K562 (cell line): ENCODE data around the gene STYX. TPM values are rescaled to one million over a fixed set of nuclear protein-coding genes. Genes with fewer than 3 reads are reported as not detected.

Experiments used
- ADNP ChIP-seq: fragments of 200-800 bp; sonication (Bioruptor generic); IDR thresholded peaks from 2 replicates; pipeline ENCODE4 v1.6.1; 2016; ENCODE audit warnings: missing genetic modification characterization, missing compliant biosample characterization
- DIDO1 ChIP-seq: fragments of 450-650 bp; IDR thresholded peaks from 2 replicates; pipeline ENCODE4 v1.6.1; 2016; ENCODE audit warnings: low read depth, missing biosample characterization, missing genetic modification characterization
- MEF2A ChIP-seq: IDR thresholded peaks from 2 replicates; pipeline ENCODE4 v1.6.1; 2011; ENCODE audit warnings: low read depth, mild to moderate bottlenecking, low read length, moderate library complexity; ENCODE audit not compliant: control insufficient read depth
- PCBP2 ChIP-seq: fragments of 200-400 bp; formaldehyde crosslinking; IDR thresholded peaks from 2 replicates; pipeline ENCODE4 v1.6.1; 2018; ENCODE audit warnings: low read length, low read depth, mild to moderate bottlenecking, moderate library complexity; ENCODE audit not compliant: poor library complexity, severe bottlenecking
- PTBP1 ChIP-seq: fragments of 200-400 bp; formaldehyde crosslinking; IDR thresholded peaks from 2 replicates; pipeline ENCODE4 v1.6.1; 2017; ENCODE audit warnings: low read depth, low read length
- ZKSCAN8 ChIP-seq: fragments of 200-800 bp; sonication (Bioruptor generic); IDR thresholded peaks from 2 replicates; pipeline ENCODE4 v1.6.1; 2016; ENCODE audit warnings: missing genetic modification characterization, missing compliant biosample characterization
- ZNF644 ChIP-seq: fragments of 200-800 bp; sonication (Bioruptor generic); IDR thresholded peaks from 2 replicates; pipeline ENCODE4 v1.6.1; 2016; ENCODE audit warnings: low read depth, missing genetic modification characterization, missing compliant biosample characterization
- polyA plus RNA-seq, 8 experiments: library from polyadenylated mRNA; depleted of rRNA in 4 of 8; stranded (reverse) in 5 of 8; unstranded in 3 of 8; fragments of >200 nt; fragmentation: Nextera tagmentation in 2 of 8; fragmentation: Illumina TruSeq in 1 of 8; extraction: Ambion mirVana in 2 of 8; extraction: Trizol in 1 of 8; gene quantifications; 2 replicates each; pipeline versions ENCODE4 v1.2.1 to v1.2.3, GENCODE V29; 2011 to 2014; ENCODE audit warnings: inconsistent platforms in 1 of 8, missing spikeins in 1 of 8
- total RNA-seq, 7 experiments: library from RNA; depleted of rRNA in 6 of 7; stranded (reverse); fragments of >200 nt in 6 of 7; fragmentation: Illumina TruSeq in 2 of 7; extraction: Trizol in 2 of 7; gene quantifications; 2 replicates each; pipeline versions ENCODE4 v1.2.1 to v1.2.3, GENCODE V29; 2011 to 2021; ENCODE audit warnings: low replicate concordance in 1 of 7
- TF ChIP-seq, protein P1 (sequence below): fragments of 200-600 bp; sonication (generic); IDR thresholded peaks from one replicate; pipeline ENCODE4 v1.6.1; 2012; ENCODE audit warnings: mild to moderate bottlenecking, low read depth, low read length, inconsistent platforms
- TF ChIP-seq, protein P2 (sequence below): fragments of 250-450 bp; sonication (Bioruptor Pico); IDR thresholded peaks from 2 replicates; pipeline ENCODE4 v1.9.0; 2021; ENCODE audit warnings: mild to moderate bottlenecking, inconsistent platforms

The STYX gene
- total and polyA plus RNA-seq, 9 of the 15 experiments (the other 6 are each of a cell fraction or from before 2014, with no cell fraction given): 5.0 to 15.4 (median 10.6) TPM

DNA sequence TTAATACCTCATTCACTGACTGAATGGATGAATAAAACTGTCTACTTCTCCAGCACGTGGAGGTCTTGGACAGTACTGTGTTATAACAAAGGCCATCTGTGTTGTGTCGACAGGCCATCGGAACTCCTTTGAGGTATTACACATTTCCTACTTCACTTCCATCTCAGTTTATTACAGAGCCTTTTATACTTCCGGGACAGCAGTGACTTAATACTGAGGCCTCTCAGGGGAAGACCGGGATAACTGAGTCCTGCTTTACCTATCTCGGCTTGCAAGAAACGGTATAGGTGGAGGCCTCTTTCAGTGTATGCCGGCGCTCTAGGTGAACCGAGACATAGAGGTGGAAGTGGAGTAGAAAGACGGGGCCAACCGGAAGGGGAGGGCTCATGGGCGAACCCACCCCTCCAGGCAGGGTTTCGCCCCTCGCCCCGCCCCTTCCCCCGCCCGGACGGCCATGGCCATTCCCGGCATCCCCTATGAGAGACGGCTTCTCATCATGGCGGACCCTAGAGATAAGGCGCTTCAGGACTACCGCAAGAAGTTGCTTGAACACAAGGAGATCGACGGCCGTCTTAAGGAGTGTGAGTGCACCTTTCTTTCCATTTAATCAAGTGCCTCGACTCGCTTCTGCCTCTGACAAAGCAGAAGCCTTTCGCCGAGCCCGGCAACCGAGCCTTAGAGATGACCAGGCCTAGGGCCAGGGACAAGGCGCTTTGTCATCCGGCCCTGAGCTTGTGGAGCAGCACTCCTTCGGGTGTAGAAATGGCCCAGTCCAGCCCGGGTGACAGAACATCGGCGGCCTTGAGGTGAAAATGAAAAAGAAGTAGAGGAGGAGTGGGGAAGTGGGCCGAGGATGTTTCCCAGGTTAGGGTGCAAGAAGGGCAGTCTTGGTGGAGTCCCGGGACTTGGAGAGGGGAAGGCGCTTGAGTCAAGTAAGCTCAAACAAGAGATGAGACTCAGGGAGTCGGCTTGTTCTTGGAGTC, 23.0 kb upstream of the STYX start, which contains the start of gene PSMC6 (continued):
- TF ChIP-seq, protein P1, sequence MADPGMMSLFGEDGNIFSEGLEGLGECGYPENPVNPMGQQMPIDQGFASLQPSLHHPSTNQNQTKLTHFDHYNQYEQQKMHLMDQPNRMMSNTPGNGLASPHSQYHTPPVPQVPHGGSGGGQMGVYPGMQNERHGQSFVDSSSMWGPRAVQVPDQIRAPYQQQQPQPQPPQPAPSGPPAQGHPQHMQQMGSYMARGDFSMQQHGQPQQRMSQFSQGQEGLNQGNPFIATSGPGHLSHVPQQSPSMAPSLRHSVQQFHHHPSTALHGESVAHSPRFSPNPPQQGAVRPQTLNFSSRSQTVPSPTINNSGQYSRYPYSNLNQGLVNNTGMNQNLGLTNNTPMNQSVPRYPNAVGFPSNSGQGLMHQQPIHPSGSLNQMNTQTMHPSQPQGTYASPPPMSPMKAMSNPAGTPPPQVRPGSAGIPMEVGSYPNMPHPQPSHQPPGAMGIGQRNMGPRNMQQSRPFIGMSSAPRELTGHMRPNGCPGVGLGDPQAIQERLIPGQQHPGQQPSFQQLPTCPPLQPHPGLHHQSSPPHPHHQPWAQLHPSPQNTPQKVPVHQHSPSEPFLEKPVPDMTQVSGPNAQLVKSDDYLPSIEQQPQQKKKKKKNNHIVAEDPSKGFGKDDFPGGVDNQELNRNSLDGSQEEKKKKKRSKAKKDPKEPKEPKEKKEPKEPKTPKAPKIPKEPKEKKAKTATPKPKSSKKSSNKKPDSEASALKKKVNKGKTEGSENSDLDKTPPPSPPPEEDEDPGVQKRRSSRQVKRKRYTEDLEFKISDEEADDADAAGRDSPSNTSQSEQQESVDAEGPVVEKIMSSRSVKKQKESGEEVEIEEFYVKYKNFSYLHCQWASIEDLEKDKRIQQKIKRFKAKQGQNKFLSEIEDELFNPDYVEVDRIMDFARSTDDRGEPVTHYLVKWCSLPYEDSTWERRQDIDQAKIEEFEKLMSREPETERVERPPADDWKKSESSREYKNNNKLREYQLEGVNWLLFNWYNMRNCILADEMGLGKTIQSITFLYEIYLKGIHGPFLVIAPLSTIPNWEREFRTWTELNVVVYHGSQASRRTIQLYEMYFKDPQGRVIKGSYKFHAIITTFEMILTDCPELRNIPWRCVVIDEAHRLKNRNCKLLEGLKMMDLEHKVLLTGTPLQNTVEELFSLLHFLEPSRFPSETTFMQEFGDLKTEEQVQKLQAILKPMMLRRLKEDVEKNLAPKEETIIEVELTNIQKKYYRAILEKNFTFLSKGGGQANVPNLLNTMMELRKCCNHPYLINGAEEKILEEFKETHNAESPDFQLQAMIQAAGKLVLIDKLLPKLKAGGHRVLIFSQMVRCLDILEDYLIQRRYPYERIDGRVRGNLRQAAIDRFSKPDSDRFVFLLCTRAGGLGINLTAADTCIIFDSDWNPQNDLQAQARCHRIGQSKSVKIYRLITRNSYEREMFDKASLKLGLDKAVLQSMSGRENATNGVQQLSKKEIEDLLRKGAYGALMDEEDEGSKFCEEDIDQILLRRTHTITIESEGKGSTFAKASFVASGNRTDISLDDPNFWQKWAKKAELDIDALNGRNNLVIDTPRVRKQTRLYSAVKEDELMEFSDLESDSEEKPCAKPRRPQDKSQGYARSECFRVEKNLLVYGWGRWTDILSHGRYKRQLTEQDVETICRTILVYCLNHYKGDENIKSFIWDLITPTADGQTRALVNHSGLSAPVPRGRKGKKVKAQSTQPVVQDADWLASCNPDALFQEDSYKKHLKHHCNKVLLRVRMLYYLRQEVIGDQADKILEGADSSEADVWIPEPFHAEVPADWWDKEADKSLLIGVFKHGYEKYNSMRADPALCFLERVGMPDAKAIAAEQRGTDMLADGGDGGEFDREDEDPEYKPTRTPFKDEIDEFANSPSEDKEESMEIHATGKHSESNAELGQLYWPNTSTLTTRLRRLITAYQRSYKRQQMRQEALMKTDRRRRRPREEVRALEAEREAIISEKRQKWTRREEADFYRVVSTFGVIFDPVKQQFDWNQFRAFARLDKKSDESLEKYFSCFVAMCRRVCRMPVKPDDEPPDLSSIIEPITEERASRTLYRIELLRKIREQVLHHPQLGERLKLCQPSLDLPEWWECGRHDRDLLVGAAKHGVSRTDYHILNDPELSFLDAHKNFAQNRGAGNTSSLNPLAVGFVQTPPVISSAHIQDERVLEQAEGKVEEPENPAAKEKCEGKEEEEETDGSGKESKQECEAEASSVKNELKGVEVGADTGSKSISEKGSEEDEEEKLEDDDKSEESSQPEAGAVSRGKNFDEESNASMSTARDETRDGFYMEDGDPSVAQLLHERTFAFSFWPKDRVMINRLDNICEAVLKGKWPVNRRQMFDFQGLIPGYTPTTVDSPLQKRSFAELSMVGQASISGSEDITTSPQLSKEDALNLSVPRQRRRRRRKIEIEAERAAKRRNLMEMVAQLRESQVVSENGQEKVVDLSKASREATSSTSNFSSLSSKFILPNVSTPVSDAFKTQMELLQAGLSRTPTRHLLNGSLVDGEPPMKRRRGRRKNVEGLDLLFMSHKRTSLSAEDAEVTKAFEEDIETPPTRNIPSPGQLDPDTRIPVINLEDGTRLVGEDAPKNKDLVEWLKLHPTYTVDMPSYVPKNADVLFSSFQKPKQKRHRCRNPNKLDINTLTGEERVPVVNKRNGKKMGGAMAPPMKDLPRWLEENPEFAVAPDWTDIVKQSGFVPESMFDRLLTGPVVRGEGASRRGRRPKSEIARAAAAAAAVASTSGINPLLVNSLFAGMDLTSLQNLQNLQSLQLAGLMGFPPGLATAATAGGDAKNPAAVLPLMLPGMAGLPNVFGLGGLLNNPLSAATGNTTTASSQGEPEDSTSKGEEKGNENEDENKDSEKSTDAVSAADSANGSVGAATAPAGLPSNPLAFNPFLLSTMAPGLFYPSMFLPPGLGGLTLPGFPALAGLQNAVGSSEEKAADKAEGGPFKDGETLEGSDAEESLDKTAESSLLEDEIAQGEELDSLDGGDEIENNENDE: no peak
- no peak for TF ChIP-seq PCBP2
- no peak for TF ChIP-seq ZKSCAN8 (CRISPR knock-in tag)
- no peak for TF ChIP-seq ZNF644 (tag)
- TF ChIP-seq MEF2A: no peak
- TF ChIP-seq ADNP (tag): no peak
- TF ChIP-seq DIDO1 (tag): no peak
- TF ChIP-seq, protein P2, sequence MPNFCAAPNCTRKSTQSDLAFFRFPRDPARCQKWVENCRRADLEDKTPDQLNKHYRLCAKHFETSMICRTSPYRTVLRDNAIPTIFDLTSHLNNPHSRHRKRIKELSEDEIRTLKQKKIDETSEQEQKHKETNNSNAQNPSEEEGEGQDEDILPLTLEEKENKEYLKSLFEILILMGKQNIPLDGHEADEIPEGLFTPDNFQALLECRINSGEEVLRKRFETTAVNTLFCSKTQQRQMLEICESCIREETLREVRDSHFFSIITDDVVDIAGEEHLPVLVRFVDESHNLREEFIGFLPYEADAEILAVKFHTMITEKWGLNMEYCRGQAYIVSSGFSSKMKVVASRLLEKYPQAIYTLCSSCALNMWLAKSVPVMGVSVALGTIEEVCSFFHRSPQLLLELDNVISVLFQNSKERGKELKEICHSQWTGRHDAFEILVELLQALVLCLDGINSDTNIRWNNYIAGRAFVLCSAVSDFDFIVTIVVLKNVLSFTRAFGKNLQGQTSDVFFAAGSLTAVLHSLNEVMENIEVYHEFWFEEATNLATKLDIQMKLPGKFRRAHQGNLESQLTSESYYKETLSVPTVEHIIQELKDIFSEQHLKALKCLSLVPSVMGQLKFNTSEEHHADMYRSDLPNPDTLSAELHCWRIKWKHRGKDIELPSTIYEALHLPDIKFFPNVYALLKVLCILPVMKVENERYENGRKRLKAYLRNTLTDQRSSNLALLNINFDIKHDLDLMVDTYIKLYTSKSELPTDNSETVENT (CRISPR knock-in tag): no peak
- TF ChIP-seq PTBP1: no peak
